DND-41 (cell line): ENCODE results near the gene SCD5.

ENCODE experiments used
- ATAC-seq: fragments of 200-7000 bp; cut with Tn5 transposase; 3 replicates; pipeline ENCODE4 v1.9.1; 2021; ENCODE audit warnings: low read depth; ENCODE audit not compliant: insufficient read depth
- DNase-seq: peaks from one replicate; pipeline ENCODE4 v3.0.0-alpha.2; 2020
- H2AFZ ChIP-seq: 2 replicates; pipeline ENCODE4 v1.6.0; 2012; ENCODE audit warnings: low read depth, low read length
- H3K27ac ChIP-seq: 2 replicates; pipeline ENCODE4 v1.5.1; 2012; ENCODE audit warnings: low read length, inconsistent platforms
- H3K27me3 ChIP-seq: fragments of 200-600 bp; sonication (generic); 2 replicates; pipeline ENCODE4 v1.6.0; 2012; ENCODE audit warnings: low read length, mild to moderate bottlenecking, inconsistent platforms; ENCODE audit not compliant: insufficient read depth, poor library complexity
- H3K36me3 ChIP-seq: 2 replicates; pipeline ENCODE4 v1.5.1; 2012; ENCODE audit warnings: low read length, inconsistent platforms; ENCODE audit not compliant: insufficient read depth
- H3K4me1 ChIP-seq: 2 replicates; pipeline ENCODE4 v1.5.1; 2012; ENCODE audit warnings: mild to moderate bottlenecking, low read length; ENCODE audit not compliant: insufficient read depth
- H3K4me2 ChIP-seq: 2 replicates; pipeline ENCODE4 v1.6.0; 2012; ENCODE audit warnings: mild to moderate bottlenecking, moderate library complexity, low read length, inconsistent platforms; ENCODE audit not compliant: insufficient read depth
- H3K4me3 ChIP-seq, 2 experiments: fragments of 200-600 bp in 1 of 2; shearing (Covaris generic) in 1 of 2; 2 replicates each; pipeline ENCODE4 v1.5.1; 2012 to 2016; ENCODE audit warnings: inconsistent platforms in 2 of 2, low read length in 2 of 2, mild to moderate bottlenecking in 2 of 2, low read depth in 1 of 2, moderate library complexity in 1 of 2
- H3K79me2 ChIP-seq: 2 replicates; pipeline ENCODE4 v1.6.0; 2012; ENCODE audit warnings: low read length, inconsistent platforms; ENCODE audit not compliant: insufficient read depth
- H3K9ac ChIP-seq: 2 replicates; pipeline ENCODE4 v1.6.0; 2012; ENCODE audit warnings: low read depth, mild to moderate bottlenecking, inconsistent platforms, low read length, moderate library complexity
- H3K9me3 ChIP-seq: 2 replicates; pipeline ENCODE4 v1.5.1; 2012; ENCODE audit warnings: low read length, moderate library complexity, mild to moderate bottlenecking, inconsistent platforms; ENCODE audit not compliant: insufficient read depth, severe bottlenecking
- H4K20me1 ChIP-seq: 2 replicates; pipeline ENCODE4 v1.6.0; 2012; ENCODE audit warnings: low read length; ENCODE audit not compliant: insufficient read depth
- EZH2 ChIP-seq: IDR thresholded peaks from 3 replicates; pipeline ENCODE4 v1.6.1; 2012; ENCODE audit warnings: borderline replicate concordance, low read depth, mild to moderate bottlenecking, moderate library complexity, low read length, inconsistent platforms; ENCODE audit not compliant: severe bottlenecking
- TF ChIP-seq, protein P1 (sequence below): IDR thresholded peaks from 2 replicates; pipeline ENCODE4 v1.5.1; 2012; ENCODE audit warnings: borderline replicate concordance, low read length, moderate library complexity, mild to moderate bottlenecking; ENCODE audit not compliant: poor library complexity, severe bottlenecking; ENCODE audit errors: extremely low read depth

Gene SCD5

GRCh38 chr4:82579932-82580331 lies 218.7 kb downstream of the SCD5 start:
- no peaks in the 10 kb centered on the region for H3K4me1 ChIP-seq
- H3K79me2 ChIP-seq: no peaks in the 10 kb centered on the region
- DNase-seq (no peak), ATAC-seq (no peak)
- no peaks in the 10 kb centered on the region for H3K36me3 ChIP-seq
- H3K9ac ChIP-seq: no peak overlapping the region
- H4K20me1 ChIP-seq: no peaks in the 10 kb centered on the region
- H3K27ac ChIP-seq: no peak overlapping the region
- no peak overlapping the region for H3K4me3 ChIP-seq
- no peaks in the 10 kb centered on the region for H3K27me3 ChIP-seq
- no peak overlapping the region for H2AFZ ChIP-seq
- H3K4me2 ChIP-seq: no peak overlapping the region
- H3K9me3 ChIP-seq: no peaks in the 10 kb centered on the region
- TF ChIP-seq, protein P1, sequence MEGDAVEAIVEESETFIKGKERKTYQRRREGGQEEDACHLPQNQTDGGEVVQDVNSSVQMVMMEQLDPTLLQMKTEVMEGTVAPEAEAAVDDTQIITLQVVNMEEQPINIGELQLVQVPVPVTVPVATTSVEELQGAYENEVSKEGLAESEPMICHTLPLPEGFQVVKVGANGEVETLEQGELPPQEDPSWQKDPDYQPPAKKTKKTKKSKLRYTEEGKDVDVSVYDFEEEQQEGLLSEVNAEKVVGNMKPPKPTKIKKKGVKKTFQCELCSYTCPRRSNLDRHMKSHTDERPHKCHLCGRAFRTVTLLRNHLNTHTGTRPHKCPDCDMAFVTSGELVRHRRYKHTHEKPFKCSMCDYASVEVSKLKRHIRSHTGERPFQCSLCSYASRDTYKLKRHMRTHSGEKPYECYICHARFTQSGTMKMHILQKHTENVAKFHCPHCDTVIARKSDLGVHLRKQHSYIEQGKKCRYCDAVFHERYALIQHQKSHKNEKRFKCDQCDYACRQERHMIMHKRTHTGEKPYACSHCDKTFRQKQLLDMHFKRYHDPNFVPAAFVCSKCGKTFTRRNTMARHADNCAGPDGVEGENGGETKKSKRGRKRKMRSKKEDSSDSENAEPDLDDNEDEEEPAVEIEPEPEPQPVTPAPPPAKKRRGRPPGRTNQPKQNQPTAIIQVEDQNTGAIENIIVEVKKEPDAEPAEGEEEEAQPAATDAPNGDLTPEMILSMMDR: no peak
- TF ChIP-seq EZH2: no peak
